Esophagus squamous epithelium (tissue), 5 donors: ENCODE results near the gene KTI12. TPM values are rescaled to one million over a fixed set of nuclear protein-coding genes. Genes with fewer than 3 reads are reported as not detected.
"Not testable (repeated sequence)": the region's sequence is repeated elsewhere in the genome, so short reads cannot be mapped to it uniquely, and the experiment has no call there.

Source experiments
- DNase-seq: peaks from one replicate; lab custom pipeline; 2025; lab: John Stamatoyannopoulos, UW
- H3K27ac ChIP-seq, 4 donors: fragments of 200-600 bp; sonication (generic); one replicate each; pipeline ENCODE4 v1.5.1; 2016 to 2019; ENCODE audit warnings: mild to moderate bottlenecking in 1 of 4
- H3K27me3 ChIP-seq, 4 donors: fragments of 200-600 bp; sonication (generic); 1 replicate in 3 of 4; 2 replicates in 1 of 4; pipeline versions ENCODE4 v1.5.1 to v1.6.0; 2017 to 2021; ENCODE audit warnings: antibody characterized with exemption in 1 of 4
- H3K36me3 ChIP-seq, 3 donors: fragments of 200-600 bp; sonication (generic); one replicate each; pipeline ENCODE4 v1.5.1; 2016 to 2019
- H3K4me1 ChIP-seq, 3 donors: fragments of 200-600 bp; sonication (generic); one replicate each; pipeline ENCODE4 v1.5.1; 2017 to 2019
- H3K4me3 ChIP-seq, 4 donors: fragments of 200-600 bp; sonication (generic); 1 replicate in 3 of 4; 2 replicates in 1 of 4; pipeline ENCODE4 v1.5.1; 2016 to 2019; ENCODE audit warnings: mild to moderate bottlenecking in 2 of 4, moderate library complexity in 1 of 4
- H3K9me3 ChIP-seq, 3 donors: fragments of 200-600 bp; sonication (generic); one replicate each; pipeline ENCODE4 v1.5.1; 2016 to 2019
- POLR2A ChIP-seq, 4 donors: fragments of 450-650 bp; IDR thresholded peaks; one replicate each; pipeline ENCODE4 v1.6.1; 2017; ENCODE audit warnings: antibody characterized with exemption in 4 of 4, mild to moderate bottlenecking in 4 of 4, moderate library complexity in 3 of 4
- WGBS, 2 donors: methylation state at CpG; one replicate each; pipeline ENCODE4 v1.1.5; 2018; 5-methylcytosine and 5-hydroxymethylcytosine counted together
- intact Hi-C: fragments of 100-400 bp; cut with DNase I; formaldehyde crosslinking; loops from one replicate; pipeline ENCODE4 v1.15.0; 2022
- total RNA-seq, 4 donors: library from RNA; depleted of rRNA; stranded (reverse); fragments of >200 nt; gene quantifications; one replicate each; pipeline ENCODE4 v1.1.0, GENCODE V29; 2016
- TF ChIP-seq, protein P1 (sequence below), 6 experiments: fragments of 450-650 bp in 4 of 6; fragments of 200-600 bp in 2 of 6; sonication (generic) in 2 of 6; IDR thresholded peaks; one replicate each; pipeline ENCODE4 v1.5.1; 2016 to 2019; ENCODE audit warnings: antibody characterized with exemption in 6 of 6, mild to moderate bottlenecking in 4 of 6, moderate library complexity in 4 of 6
- donor health status: DM: yes; HTN: yes; CAD: no.

Gene KTI12
- total RNA-seq, 4 donors from 2014 or later: 4.8 to 8.6 (median 7.7) TPM

DNA sequence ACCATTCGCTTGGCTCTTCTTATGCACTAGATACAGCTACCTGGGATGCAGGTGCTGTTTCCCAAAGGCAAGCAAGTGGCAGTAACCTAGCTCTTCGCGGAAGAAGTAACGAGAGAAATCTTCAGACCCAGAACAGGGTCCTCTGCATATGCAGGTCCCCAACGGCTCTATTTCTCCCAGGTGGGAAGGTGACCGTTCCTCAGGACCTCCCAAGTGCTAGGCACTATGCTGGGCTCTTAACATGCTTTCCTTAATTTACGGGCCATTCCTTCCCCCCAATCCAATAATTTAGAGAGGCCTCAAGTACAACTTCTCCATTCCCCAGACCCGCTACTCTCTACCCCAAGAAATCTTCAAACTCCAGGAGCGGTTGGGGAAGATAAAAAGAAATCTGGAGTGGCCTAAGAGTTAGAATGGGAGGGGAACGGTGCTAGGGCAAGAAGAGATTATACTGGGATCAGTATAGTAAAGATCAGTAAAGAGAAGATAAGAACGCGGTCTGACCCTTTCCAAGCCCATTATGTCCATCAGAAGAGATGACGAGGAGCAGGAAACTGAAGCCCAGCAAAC, 21.0 kb upstream of the KTI12 start:
- intact Hi-C loops: no loop called here
- TF ChIP-seq POLR2A (IDR thresholded peaks at IDR 0.05): no peak
- 2% methylated on average over 11 to 13 of the region's 13 CpGs for WGBS, 2 donors
- Histone ChIP-seq H3K4me3 (peak overlapping the region; percentile 73 to 99 (median 96)), H3K27ac (peak overlapping the region; percentile 90 to 98 (median 96)), H3K36me3 (peaks cover 0 to 30% (median 0%) of the 10 kb centered on the region in 3 donors), H3K9me3 (no peaks in the 10 kb centered on the region), H3K4me1 (peaks cover 14 to 48% (median 38%) of the 10 kb centered on the region in 3 donors), H3K27me3 (no peaks in the 10 kb centered on the region)
- DNase-seq: no peak

DNA sequence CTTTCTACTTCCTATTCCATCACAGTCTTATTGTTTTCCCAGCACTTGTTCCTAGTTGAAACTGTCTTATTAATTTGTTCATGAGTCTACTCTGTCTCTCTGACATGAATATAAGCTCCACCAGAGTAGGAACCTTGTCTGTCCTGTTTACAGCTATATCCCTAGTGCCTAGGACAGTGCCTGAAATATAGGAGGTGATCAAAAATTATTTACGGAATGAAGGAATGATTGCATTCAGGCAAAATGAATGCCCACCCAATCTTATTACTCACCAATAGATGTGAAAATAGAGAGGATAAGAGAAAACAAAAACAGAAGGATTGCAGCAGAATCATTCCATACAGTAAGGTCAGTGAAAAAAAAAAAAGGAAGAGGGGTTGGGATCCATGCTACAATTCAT, 20.3 kb upstream of the KTI12 start:
- intact Hi-C loops: no loop called here
- 93 to 100% methylated on average over 1 of the region's 1 CpG for WGBS, 2 donors
- H3K4me1 ChIP-seq: peaks cover 14 to 41% (median 34%) of the 10 kb centered on the region in 3 donors
- H3K36me3 ChIP-seq: peaks cover 0 to 30% (median 0%) of the 10 kb centered on the region in 3 donors
- DNase-seq: no peak
- H3K9me3 ChIP-seq: no peaks in the 10 kb centered on the region
- peak overlapping the region in 3 of 4 donors; percentile 73 to 99 (median 94) for H3K4me3 ChIP-seq
- TF ChIP-seq, protein P1, sequence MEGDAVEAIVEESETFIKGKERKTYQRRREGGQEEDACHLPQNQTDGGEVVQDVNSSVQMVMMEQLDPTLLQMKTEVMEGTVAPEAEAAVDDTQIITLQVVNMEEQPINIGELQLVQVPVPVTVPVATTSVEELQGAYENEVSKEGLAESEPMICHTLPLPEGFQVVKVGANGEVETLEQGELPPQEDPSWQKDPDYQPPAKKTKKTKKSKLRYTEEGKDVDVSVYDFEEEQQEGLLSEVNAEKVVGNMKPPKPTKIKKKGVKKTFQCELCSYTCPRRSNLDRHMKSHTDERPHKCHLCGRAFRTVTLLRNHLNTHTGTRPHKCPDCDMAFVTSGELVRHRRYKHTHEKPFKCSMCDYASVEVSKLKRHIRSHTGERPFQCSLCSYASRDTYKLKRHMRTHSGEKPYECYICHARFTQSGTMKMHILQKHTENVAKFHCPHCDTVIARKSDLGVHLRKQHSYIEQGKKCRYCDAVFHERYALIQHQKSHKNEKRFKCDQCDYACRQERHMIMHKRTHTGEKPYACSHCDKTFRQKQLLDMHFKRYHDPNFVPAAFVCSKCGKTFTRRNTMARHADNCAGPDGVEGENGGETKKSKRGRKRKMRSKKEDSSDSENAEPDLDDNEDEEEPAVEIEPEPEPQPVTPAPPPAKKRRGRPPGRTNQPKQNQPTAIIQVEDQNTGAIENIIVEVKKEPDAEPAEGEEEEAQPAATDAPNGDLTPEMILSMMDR (IDR thresholded peaks at IDR 0.05): no peak
- no peak for TF ChIP-seq POLR2A (IDR thresholded peaks at IDR 0.05)
- H3K27ac ChIP-seq: peak overlapping the region in 1 of 4 donors; percentile 90
- H3K27me3 ChIP-seq: no peaks in the 10 kb centered on the region

DNA sequence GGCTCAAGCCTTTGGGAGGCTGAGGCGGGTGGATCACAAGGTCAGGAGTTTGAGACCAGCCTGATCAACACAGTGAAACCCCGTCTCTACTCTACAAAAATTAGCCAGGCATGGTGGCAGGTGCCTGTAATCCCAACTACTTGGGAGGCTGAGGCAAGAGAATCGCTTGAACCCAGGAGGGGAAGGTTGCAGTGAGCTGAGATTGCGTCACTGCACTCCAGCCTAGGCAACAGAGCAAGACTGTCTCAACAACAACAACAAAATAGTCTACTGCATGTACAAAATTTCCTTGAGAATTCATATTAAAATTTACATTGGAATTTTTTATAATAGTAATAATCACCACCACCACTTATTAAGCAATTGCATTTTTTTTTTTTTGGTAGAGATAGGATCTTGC, 15.7 kb upstream of the KTI12 start:
- H3K36me3 ChIP-seq: peaks cover 0 to 42% (median 0%) of the 10 kb centered on the region in 3 donors
- H3K4me3 ChIP-seq, intact Hi-C loops, H3K27ac ChIP-seq, DNase-seq, H3K9me3 ChIP-seq, H3K27me3 ChIP-seq: not testable (repeated sequence)
- H3K4me1 ChIP-seq: peaks cover 2 to 13% (median 11%) of the 10 kb centered on the region in 3 donors
- 84 to 98% methylated on average over 3 to 4 of the region's 4 CpGs for WGBS, 2 donors

DNA sequence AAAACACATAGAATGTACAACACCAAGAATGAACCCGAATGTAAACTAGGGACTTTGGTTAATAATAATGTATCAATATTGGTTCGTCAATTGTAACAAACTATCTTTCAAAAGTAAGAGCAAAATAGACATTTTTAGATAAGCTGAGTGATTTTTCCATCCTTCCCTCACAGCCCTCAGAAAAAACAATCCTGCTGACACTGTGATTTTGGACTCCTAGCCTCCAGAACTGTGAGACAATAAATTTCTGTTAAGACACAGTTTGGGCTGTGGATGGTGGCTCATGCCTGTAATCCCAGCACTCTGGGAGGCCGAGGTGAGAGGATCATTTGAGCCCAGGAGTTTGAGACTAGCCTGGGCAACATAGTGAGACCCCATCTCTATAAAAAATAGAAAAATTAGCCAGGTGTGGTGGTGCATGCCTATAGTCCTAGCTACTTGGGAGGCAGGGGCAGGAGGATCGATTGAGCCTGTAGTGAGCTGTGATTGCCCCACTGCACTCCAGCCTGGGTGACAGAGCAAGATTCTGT, 12.1 kb upstream of the KTI12 start:
- DNase-seq, H3K27me3 ChIP-seq, intact Hi-C loops, H3K9me3 ChIP-seq, H3K27ac ChIP-seq, H3K4me1 ChIP-seq, H3K4me3 ChIP-seq: not testable (repeated sequence)
- 95 to 97% methylated on average over 4 of the region's 4 CpGs for WGBS, 2 donors
- H3K36me3 ChIP-seq: peaks cover 0 to 29% (median 0%) of the 10 kb centered on the region in 3 donors

DNA sequence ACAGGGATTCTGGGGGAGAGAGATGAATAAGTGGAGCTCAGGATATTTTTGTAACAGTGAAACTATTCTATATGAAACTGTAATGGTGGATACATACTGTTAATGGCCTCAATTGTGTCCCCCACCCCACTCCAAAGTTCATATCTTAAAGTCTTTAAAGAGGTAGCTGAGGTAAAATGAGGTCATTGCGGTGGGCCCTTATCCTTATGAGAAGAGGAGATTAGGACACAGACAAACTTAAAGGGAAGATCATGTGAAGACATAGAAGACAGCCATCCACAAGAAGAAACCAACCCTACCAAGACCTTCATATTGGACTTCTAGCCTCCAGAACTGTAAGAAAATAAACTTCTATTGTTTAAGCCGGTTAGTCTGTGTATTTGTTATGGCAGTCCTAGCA, 11.6 kb upstream of the KTI12 start:
- no peaks in the 10 kb centered on the region for H3K4me1 ChIP-seq
- H3K9me3 ChIP-seq: no peaks in the 10 kb centered on the region
- H3K4me3 ChIP-seq: no peak overlapping the region
- TF ChIP-seq POLR2A (IDR thresholded peaks at IDR 0.05): no peak
- peaks cover 0 to 29% (median 2%) of the 10 kb centered on the region in 3 donors for H3K36me3 ChIP-seq
- no peak overlapping the region for H3K27ac ChIP-seq
- no peaks in the 10 kb centered on the region for H3K27me3 ChIP-seq
- 97 to 98% methylated on average over 2 of the region's 2 CpGs for WGBS, 2 donors
- intact Hi-C loops: no loop called here
- no peak for DNase-seq

DNA sequence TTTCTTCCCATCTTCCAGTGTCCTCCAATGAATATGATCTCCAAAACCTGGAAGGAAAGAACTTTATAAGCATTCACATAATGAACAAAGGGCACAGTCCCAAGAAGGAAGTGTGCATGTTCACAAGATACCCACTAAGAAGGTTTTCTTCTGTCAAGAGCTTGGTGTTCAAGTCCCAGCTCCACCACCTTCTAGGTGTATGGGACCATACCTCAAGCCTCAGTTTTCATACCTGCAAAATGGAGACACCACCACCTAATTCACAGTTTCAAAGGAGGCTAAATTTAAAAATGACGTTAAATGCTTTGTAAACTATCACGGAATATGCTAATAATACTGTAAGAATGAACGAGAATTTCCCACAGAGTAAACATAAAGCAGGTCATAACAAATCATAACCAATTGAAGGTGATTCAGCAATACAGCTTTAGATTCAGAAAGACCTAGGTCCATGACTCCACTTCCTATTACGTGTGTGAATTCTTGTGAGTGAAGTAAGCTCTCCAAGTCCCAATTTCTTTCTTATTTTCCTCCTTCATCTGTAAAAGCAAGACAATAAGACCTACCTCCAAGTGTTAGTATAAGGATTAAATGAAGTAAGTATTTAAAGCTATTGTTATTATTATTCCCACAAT, 8.1 kb upstream of the KTI12 start:
- no peak for TF ChIP-seq POLR2A (IDR thresholded peaks at IDR 0.05)
- TF ChIP-seq, protein P1 (IDR thresholded peaks at IDR 0.05): no peak
- H3K9me3 ChIP-seq: no peaks in the 10 kb centered on the region
- peaks cover 0 to 49% (median 12%) of the 10 kb centered on the region in 3 donors for H3K36me3 ChIP-seq
- DNase-seq: no peak
- H3K4me1 ChIP-seq: no peaks in the 10 kb centered on the region
- H3K27ac ChIP-seq: no peak overlapping the region
- intact Hi-C loops: no loop called here
- no peak overlapping the region for H3K4me3 ChIP-seq
- WGBS, 2 donors: 67 to 79% methylated on average over 4 of the region's 4 CpGs
- no peaks in the 10 kb centered on the region for H3K27me3 ChIP-seq

DNA sequence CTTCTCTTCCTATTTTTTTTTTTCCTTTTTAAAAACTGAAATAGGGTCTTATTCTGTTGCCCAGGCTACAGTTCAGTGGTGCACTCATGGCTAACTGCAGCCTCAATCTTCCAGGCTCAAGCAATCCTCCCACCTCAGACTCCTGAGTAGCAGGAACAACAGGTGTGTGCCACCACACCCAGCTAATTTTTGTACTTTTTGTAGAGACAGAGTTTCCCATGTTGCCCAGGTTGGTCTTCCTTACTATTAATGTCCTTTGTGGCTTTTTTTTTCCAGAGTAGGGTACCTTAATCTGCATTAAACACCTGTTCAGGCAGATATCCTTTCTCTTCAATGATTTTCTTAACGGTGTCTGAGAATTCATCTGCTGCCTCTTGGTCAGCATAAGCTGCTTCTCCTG, 4.3 kb upstream of the KTI12 start:
- no peaks in the 10 kb centered on the region for H3K27me3 ChIP-seq
- intact Hi-C loops: no loop called here
- no peak for DNase-seq
- H3K36me3 ChIP-seq: peaks cover 0 to 43% (median 12%) of the 10 kb centered on the region in 3 donors
- 92 to 100% methylated on average over 1 of the region's 1 CpG for WGBS, 2 donors
- no peaks in the 10 kb centered on the region for H3K9me3 ChIP-seq
- TF ChIP-seq POLR2A (IDR thresholded peaks at IDR 0.05): no peak
- TF ChIP-seq, protein P1 (IDR thresholded peaks at IDR 0.05): no peak
- H3K4me1 ChIP-seq: peaks cover 0 to 8% (median 4%) of the 10 kb centered on the region in 3 donors
- H3K27ac ChIP-seq: no peak overlapping the region
- H3K4me3 ChIP-seq: no peak overlapping the region
